HG02885 (cell line): ENCODE results near the gene MARK2.

Source experiments
- ATAC-seq: cut with Tn5 transposase; IDR thresholded peaks from one replicate; pipeline ENCODE4 v1.9.1; 2021; ENCODE audit warnings: mild to moderate bottlenecking; ENCODE audit not compliant: unreplicated experiment, poor library complexity

The MARK2 gene

DNA sequence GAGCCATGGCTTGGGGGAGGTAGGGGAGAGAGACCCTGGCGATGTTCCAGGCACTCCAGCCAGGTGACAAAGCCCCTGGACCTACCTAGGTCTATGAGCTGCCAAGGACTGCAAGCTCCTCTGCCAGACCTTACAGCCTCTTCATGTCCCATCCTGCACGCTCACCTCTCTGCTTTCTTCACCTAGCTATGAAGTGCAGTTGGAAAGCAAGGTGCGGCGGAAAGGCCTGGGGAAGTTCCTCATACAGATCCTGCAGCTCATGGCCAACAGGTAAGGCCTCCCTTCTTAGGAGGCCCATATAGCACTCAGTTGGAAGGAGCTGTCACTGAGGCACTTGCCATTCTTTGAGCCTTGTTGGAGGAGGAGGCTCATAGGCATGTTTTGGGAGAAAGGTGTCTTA, 113.7 kb downstream of the MARK2 start:
- ATAC-seq = no peak

DNA sequence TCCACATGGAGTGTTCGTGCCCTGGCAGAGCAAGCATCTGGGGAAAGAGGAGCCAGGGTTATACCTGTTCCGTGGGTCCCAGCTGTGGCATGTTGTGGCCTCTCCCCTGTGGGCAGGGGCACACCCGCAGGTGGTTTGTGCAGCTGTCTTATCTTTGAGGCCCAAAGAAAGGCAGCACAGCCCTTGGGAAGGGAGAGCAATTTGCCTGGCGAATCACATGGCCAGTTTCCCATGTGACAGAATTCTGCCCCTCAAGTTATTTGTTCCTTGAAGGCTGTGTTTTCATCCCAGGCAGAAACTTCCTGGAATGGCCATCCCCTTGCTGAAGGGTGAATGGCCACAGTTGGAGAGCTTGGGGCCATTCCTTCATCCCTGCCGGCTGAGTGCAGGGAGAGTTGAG, 119.1 kb downstream of the MARK2 start:
- ATAC-seq = no peak
